Measurements from ENCODE around the gene ZDHHC19.

- TF ChIP-seq POLR2A (IDR thresholded peaks at IDR 0.05), result no peak
- TF ChIP-seq, protein P1, sequence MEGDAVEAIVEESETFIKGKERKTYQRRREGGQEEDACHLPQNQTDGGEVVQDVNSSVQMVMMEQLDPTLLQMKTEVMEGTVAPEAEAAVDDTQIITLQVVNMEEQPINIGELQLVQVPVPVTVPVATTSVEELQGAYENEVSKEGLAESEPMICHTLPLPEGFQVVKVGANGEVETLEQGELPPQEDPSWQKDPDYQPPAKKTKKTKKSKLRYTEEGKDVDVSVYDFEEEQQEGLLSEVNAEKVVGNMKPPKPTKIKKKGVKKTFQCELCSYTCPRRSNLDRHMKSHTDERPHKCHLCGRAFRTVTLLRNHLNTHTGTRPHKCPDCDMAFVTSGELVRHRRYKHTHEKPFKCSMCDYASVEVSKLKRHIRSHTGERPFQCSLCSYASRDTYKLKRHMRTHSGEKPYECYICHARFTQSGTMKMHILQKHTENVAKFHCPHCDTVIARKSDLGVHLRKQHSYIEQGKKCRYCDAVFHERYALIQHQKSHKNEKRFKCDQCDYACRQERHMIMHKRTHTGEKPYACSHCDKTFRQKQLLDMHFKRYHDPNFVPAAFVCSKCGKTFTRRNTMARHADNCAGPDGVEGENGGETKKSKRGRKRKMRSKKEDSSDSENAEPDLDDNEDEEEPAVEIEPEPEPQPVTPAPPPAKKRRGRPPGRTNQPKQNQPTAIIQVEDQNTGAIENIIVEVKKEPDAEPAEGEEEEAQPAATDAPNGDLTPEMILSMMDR (IDR thresholded peaks at IDR 0.05), result no peak
Observed at GRCh38 chr3:196192036-196192523, 19.1 kb downstream of the ZDHHC19 start.

All from gastroesophageal sphincter (tissue), 3 donors.